ENCODE measurements around the gene DRAM1.
"Not testable (repeated sequence)": the region's sequence is repeated elsewhere in the genome, so short reads cannot be mapped to it uniquely, and the experiment has no call there.

Gene DRAM1

DNA sequence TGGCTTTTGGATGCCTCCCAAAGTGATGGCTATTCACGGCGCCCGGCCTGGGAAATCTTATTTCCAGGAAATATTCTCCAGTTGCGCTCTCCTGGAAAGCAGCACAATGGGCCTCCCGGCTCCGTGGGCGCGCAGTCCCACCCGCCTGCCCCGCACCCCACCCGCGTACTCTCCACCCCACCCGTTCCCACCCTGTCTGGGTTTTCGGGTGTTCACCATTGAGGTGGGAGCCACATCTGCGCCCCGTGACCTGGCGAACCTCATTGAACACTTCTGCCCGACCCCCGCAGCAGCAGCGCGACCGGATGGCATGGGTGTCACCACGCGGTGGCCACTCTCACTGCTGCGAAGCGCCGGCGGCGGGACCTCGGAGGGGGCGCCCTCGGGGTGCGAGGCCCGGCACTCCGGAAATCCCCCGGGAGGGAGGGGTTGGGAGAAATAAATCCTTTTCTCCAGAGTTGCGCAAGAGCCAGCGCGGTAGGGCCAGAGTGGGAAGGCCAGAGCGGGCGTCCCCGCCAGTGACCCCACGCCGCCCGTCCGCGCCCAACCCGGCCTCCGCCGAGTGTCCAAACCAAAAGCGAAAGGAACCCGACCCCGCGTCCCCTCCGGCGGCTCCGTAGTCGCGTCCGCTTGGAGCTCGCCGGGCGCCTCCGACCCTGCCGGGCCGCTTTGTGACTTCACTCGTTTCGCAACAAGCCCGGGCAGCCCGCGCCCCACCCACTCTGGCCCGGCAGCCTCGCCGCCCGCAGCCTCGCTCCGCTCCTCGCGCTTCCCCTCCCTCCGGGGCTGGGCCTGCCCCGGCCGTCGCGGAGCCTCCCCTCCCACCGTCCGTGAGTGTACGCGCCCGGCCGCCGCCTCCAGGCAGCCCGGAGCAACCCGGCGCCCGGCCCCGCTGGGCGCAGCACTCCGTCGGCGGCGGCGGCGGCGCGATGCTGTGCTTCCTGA, at the start of gene DRAM1:
TSS of gene DRAM1 (plus strand) at position 720 of the 945 bp plus-strand sequence. CDS start at position 930, 210 bp downstream.
- DNase-seq (ENCODE audit: low read depth) = peak; percentile 72

GRCh38 chr12:101828463-101829196, 48.8 kb upstream of the DRAM1 start:
- no peak for DNase-seq (ENCODE audit: low read depth)

DNA sequence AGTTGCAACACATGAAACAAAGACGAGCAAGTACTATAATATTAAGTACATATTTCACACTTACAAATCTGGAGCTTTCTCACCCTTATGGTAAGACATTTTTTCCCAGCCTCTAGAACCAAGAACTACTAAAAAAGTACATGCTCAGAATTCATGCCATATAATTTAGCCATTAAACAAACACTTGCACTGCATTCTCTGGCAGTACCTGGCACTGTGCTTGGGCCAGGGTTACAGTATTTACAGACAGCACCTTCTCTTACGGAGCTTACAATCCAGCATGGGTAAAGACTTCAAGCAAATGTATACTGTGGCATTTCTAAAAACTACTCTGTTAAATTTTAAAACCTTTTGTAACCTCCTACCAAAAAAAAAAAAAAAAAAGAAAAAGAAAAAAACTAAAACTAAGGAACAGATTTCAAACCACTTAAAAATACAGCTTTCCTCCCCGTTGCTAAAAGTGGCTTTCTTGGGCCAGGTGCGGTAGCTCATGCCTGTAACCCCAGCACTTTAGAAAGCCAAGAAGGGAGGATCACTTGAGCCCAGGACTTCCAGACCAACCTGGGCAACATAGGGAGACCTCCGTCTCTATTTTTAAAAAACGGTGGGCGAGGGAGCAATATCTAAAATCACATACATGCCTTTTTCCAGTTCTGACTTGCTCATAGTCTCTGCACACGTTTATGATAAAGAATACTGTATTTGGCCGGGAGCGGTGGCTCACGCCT, 47.6 kb upstream of the DRAM1 start:
- DNase-seq (ENCODE audit: low read depth) = no peak

DNA sequence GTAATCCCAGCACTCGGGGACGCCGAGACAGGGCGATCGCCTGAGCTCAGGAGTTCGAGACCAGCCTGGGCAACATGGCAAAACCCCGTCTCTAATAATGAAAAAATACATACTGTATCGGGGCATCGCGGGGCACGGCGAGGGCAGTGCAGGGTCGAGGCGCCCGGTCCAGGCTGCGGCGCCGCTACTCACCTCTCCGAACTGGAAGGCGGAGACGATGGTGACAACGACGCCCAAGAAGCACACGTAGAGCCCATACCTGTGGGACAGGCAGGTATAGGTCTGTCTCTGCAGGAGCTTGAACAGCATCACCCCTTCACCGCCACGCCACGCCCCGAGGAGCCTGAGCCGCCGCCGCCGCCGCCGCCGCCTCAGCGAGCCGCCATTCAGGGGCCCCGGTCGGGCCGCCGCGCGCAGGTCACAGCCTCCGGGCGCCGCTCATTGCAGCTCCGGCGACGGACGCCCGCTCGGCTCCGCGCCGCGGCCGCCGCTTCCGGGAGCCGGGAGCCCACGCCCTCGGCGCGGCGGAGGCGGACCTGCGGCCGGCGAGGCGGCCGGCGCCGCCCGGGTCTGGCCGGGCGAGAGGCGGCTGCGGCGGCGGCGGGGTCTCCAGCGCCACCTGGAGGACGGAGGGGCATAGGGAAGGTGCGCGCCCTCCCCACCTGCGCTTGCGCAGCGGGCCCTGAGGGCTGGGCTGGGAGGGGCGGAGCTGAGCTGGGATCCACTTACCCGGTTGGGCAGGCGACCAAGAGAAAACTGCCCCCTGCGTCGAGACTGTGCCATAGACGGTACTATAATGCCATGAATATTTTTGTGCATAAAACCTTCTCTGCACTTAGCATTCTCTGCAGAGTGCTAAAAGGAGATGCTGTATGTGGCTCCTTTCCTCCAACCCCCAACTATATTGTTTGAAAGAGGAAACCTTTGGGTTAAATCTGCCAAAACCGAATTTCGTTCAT, 46.7 kb upstream of the DRAM1 start, which contains the start of gene GNPTAB:
TSS of gene GNPTAB (minus strand) at position 593 of the 959 bp plus-strand sequence. CDS start at position 309, 284 bp downstream.
- DNase-seq (ENCODE audit: low read depth) = peak; percentile 92

- no peak for DNase-seq (ENCODE audit: low read depth)
These were observed 45.4 kb upstream of the DRAM1 start for GRCh38 chr12:101832030-101832429.

GRCh38 chr12:101838628-101839323, 38.6 kb upstream of the DRAM1 start:
- no peak for DNase-seq (ENCODE audit: low read depth)

GRCh38 chr12:101839324-101840283, 37.8 kb upstream of the DRAM1 start:
- peak; percentile 31 for DNase-seq (ENCODE audit: low read depth)

DNA sequence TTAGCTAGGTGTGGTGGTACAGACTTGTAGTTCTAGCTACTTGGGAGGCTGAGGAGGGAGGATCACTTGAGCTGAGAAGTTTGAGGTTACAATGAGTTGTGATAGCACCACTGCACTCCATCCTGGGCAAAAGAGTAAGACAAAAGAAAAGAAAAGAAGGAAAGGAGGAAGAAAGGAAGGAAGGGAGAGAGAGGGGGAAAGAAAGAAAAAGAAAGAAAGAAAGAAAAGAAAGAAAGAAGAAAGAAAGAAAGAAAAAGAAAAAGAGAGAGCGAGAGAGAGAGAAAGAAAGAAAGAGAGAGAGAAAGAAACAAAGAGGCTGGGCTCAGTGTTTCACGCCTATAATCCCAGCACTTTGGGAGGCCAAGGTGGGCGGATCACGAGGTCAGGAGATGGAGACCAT, 36.3 kb upstream of the DRAM1 start:
- no peak for DNase-seq (ENCODE audit: low read depth)

DNA sequence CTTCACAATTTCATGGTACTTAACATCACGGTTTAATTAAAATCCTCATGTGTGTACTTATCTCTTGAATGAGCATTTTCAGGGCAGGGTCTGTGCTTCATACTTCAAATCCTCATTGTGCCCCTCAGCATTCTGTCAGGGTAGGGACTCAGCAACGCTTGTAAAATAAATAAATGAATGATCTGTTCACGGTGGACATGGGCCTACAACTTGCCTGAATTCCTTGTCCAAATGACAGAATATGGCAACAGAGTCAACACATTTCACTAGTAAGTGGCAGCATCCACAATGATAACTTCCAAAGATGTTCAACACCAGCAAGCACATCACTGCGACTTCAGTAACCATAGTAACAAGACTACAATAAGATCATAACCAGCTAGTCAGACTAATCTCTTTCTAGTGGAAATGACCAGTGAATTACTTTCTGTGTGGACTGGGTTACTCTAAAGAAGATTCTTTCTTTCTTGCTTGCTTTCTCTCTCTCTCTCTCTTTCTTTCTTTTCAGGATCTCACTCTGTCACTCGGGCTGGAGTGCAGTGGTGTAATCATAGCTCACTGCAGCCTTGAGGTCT, 32.2 kb upstream of the DRAM1 start:
- DNase-seq (ENCODE audit: low read depth) = no peak

DNA sequence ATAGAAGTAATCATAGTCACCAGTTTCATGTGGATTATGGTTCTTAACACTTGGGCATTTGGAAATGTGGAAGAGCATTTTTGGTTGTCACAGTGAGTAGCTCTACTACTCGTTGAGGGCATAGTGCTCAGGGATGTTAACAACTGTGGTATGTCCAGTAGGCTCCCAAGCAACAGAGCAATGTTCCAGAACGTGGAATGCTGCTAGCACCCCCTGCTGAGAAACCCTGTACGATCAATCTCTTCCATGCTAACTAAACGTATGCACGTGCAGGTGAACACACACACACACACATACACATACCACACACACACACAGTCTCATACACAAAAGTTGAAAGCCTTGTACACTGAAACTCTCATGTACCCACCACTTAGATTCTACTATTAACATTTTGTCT, 30.1 kb upstream of the DRAM1 start:
- DNase-seq (ENCODE audit: low read depth) = no peak

GRCh38 chr12:101850199-101850598, 27.2 kb upstream of the DRAM1 start:
- no peak for DNase-seq (ENCODE audit: low read depth)

DNA sequence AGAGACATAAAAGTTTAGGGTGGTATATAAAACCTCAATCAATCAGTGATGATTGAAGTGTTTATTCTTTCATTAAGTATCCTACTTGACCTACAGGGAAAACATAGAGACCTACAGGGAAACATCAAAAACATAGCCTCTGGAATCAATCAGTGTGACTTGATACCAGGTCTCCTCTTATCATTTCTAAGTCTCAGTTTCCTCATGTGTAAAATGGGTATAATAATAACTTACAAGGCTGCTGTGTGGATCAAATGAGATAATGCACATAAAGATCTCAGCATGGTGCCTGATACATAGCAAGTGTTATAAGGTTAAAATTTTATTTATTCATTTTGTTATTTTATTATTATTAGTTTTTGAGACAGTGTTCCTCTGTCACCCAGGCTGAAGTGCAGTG, 24.4 kb upstream of the DRAM1 start:
- DNase-seq (ENCODE audit: low read depth) = no peak

GRCh38 chr12:101854747-101855146, 22.6 kb upstream of the DRAM1 start:
- no peak for DNase-seq (ENCODE audit: low read depth)

GRCh38 chr12:101855364-101855884, 22.0 kb upstream of the DRAM1 start:
- DNase-seq (ENCODE audit: low read depth) = no peak

GRCh38 chr12:101855976-101856375, 21.4 kb upstream of the DRAM1 start:
- no peak for DNase-seq (ENCODE audit: low read depth)

DNA sequence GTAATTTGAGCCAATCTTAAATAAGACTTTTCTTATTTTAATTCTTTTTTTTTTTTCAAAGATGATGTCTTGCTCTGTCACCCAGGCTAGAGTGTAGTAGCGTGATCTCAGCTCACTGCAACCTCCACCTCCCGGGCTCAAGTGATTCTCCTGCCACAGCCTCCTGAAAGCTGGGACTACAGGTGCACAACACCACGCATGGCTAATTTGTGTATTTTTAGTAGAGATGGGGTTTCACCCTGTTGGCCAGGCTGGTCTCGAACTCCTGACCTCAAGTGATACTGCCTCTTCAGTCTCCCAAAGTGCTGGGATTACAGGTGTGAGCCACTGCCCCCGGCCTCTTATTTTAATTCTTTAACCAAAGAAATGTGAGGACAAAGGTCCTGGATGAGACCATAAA, 20.8 kb upstream of the DRAM1 start:
- DNase-seq (ENCODE audit: low read depth) = not testable (repeated sequence)

- no peak for DNase-seq (ENCODE audit: low read depth)
These were observed 20.3 kb upstream of the DRAM1 start for GRCh38 chr12:101857043-101857558.

DNA sequence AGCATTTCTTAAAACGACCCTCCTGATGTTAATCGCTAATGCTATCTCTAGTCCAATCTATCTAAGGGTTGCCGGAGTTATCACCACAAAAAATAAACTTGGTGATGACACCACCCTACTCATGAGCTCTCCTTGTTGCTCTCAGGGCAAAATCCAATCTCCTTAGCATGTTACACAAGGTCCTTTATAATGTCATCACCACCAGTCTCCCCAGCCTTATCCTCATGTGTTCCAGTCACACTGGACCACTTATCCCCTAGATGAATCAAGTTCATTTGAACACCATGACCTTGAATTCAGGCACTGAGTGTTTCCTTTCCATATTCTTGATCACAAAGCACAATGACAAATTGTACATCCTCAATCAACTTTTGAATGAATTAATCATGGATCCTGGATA, 19.0 kb upstream of the DRAM1 start:
- DNase-seq (ENCODE audit: low read depth) = no peak
